ENCODE measurements around the gene DDX47.

DNA sequence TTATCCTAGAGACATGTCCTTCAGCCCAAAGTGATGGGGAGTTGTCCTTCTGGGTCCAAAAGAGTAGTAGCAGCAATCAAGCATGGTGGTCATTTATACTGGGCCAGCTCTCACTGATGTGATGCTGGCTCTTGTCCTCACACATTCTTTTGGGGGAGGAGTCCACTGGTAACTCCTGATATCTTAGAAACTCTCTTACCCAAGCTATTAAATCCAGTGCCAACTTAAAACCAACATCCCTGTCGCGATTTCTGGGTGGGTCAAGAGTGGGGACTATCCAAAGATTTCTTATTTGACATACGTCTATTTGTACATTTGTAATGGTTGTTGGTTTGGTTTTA lies 24.6 kb downstream of the DDX47 start:
- TF ChIP-seq, protein P1, sequence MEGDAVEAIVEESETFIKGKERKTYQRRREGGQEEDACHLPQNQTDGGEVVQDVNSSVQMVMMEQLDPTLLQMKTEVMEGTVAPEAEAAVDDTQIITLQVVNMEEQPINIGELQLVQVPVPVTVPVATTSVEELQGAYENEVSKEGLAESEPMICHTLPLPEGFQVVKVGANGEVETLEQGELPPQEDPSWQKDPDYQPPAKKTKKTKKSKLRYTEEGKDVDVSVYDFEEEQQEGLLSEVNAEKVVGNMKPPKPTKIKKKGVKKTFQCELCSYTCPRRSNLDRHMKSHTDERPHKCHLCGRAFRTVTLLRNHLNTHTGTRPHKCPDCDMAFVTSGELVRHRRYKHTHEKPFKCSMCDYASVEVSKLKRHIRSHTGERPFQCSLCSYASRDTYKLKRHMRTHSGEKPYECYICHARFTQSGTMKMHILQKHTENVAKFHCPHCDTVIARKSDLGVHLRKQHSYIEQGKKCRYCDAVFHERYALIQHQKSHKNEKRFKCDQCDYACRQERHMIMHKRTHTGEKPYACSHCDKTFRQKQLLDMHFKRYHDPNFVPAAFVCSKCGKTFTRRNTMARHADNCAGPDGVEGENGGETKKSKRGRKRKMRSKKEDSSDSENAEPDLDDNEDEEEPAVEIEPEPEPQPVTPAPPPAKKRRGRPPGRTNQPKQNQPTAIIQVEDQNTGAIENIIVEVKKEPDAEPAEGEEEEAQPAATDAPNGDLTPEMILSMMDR (conservative IDR thresholded peaks at IDR 0.05), result no peak
- no peak for TF ChIP-seq EZH2 (IDR thresholded peaks at IDR 0.05; ENCODE audit: low read depth)
